Natural killer cell (primary cell): ENCODE measurements around the gene ERBB4. TPM values are rescaled to one million over a fixed set of nuclear protein-coding genes. Genes with fewer than 3 reads are reported as not detected.

Experiments
- ATAC-seq, 3 donors: fragments of 150-1000 bp in 2 of 3; fragments of 200-7000 bp in 1 of 3; cut with Tn5 transposase; 1 replicate in 1 of 3; 2 replicates in 2 of 3; pipeline ENCODE4 v1.10.0; 2021; ENCODE audit warnings: mild to moderate bottlenecking in 2 of 3, moderate library complexity in 2 of 3
- DNase-seq, 2 donors: peaks; one replicate each; pipeline versions ENCODE4 v3.0.0 to v3.0.0-alpha.2; 2013 to 2021; ENCODE audit warnings: mixed read lengths in 1 of 2
- H3K27ac ChIP-seq: one replicate; pipeline ENCODE4 v1.5.1; 2013; ENCODE audit warnings: mild to moderate bottlenecking, low read length
- H3K27me3 ChIP-seq: one replicate; pipeline ENCODE4 v1.6.1; 2013; ENCODE audit warnings: low read length; ENCODE audit not compliant: control insufficient read depth, insufficient read depth
- H3K36me3 ChIP-seq: one replicate; pipeline ENCODE4 v1.6.1; 2013; ENCODE audit warnings: low read length; ENCODE audit not compliant: control insufficient read depth, insufficient read depth
- H3K4me1 ChIP-seq: one replicate; pipeline ENCODE4 v1.6.1; 2013; ENCODE audit warnings: low read length; ENCODE audit not compliant: control insufficient read depth, insufficient read depth
- H3K4me3 ChIP-seq: one replicate; pipeline ENCODE4 v1.5.1; 2013; ENCODE audit warnings: low read length
- H3K9me3 ChIP-seq: one replicate; pipeline ENCODE4 v1.6.1; 2013; ENCODE audit warnings: low read length; ENCODE audit not compliant: control insufficient read depth, insufficient read depth
- H3K27ac Mint-ChIP-seq, 2 donors: one replicate each; pipeline ENCODE4 v1.8.0; 2022; ENCODE audit warnings: mild to moderate bottlenecking in 2 of 2, mixed read lengths in 2 of 2, moderate library complexity in 1 of 2
- H3K27me3 Mint-ChIP-seq, 2 donors: one replicate each; pipeline ENCODE4 v1.8.0; 2022; ENCODE audit warnings: low read depth in 2 of 2, mixed read lengths in 2 of 2
- H3K36me3 Mint-ChIP-seq: one replicate; pipeline ENCODE4 v1.8.0; 2022; ENCODE audit warnings: mixed read lengths
- H3K4me1 Mint-ChIP-seq, 2 donors: one replicate each; pipeline ENCODE4 v1.8.0; 2022; ENCODE audit warnings: mixed read lengths in 2 of 2
- H3K4me3 Mint-ChIP-seq: one replicate; pipeline ENCODE4 v1.8.0; 2022; ENCODE audit warnings: mild to moderate bottlenecking, moderate library complexity, mixed read lengths
- H3K9me3 Mint-ChIP-seq, 2 donors: one replicate each; pipeline ENCODE4 v1.8.0; 2022; ENCODE audit warnings: mixed read lengths in 2 of 2
- CTCF ChIP-seq: fragments of 200-600 bp; IDR thresholded peaks from one replicate; pipeline ENCODE4 v1.8.0; 2022; ENCODE audit warnings: antibody characterized with exemption
- WGBS: methylation state at CpG from one replicate; pipeline ENCODE4 v1.1.7; 2013; ENCODE audit warnings: missing lambda C conversion rate; ENCODE audit not compliant: insufficient coverage; 5-methylcytosine and 5-hydroxymethylcytosine counted together
- intact Hi-C: fragments of 100-400 bp; cut with micrococcal nuclease; formaldehyde crosslinking; loops from one replicate; pipeline ENCODE4 v1.14.2; 2022
- total RNA-seq, 4 donors: library from RNA; stranded (reverse); fragments of 120-200 nt in 1 of 4; gene quantifications; one replicate each; pipeline versions ENCODE4 v1.2.3 to v1.2.4, GENCODE V29; 2013 to 2022

Gene ERBB4
- total RNA-seq, 3 donors from 2014 or later (not counting 1 experiment from before 2014, with no cell fraction given) = 0.08 TPM; not detected in 2

- H3K27ac Mint-ChIP-seq = no peak overlapping the region
- no peak for DNase-seq
- intact Hi-C loops = no loop called here
- no peaks in the 10 kb centered on the region for H3K36me3 Mint-ChIP-seq
- Histone ChIP-seq H3K27me3 (no peaks in the 10 kb centered on the region), H3K9me3 (no peaks in the 10 kb centered on the region), H3K36me3 (no peaks in the 10 kb centered on the region), H3K4me3 (no peak overlapping the region), H3K27ac (no peak overlapping the region), H3K4me1 (no peaks in the 10 kb centered on the region)
- H3K27me3 Mint-ChIP-seq = no peaks in the 10 kb centered on the region
- TF ChIP-seq CTCF = no peak
- H3K4me3 Mint-ChIP-seq = no peak overlapping the region
- peaks cover 0 to 11% of the 10 kb centered on the region in 2 donors for H3K9me3 Mint-ChIP-seq
- no peak for ATAC-seq
- no peaks in the 10 kb centered on the region for H3K4me1 Mint-ChIP-seq
- WGBS = 93% methylated on average over 2 of the region's 2 CpGs
Observed at GRCh38 chr2:212042562-212042961, 496.0 kb downstream of the ERBB4 start.

GRCh38 chr2:212037062-212037461 lies 501.5 kb downstream of the ERBB4 start:
- H3K27me3 Mint-ChIP-seq = no peaks in the 10 kb centered on the region
- no peak for ATAC-seq
- no peak overlapping the region for H3K4me3 Mint-ChIP-seq
- H3K4me1 Mint-ChIP-seq = no peaks in the 10 kb centered on the region
- no peaks in the 10 kb centered on the region for H3K27me3 ChIP-seq
- no peaks in the 10 kb centered on the region for H3K4me1 ChIP-seq
- intact Hi-C loops = no loop called here
- no peak for TF ChIP-seq CTCF
- H3K36me3 Mint-ChIP-seq = no peaks in the 10 kb centered on the region
- no peak overlapping the region for H3K4me3 ChIP-seq
- no peak overlapping the region for H3K27ac ChIP-seq
- DNase-seq = no peak
- no peak overlapping the region for H3K27ac Mint-ChIP-seq
- no peaks in the 10 kb centered on the region for H3K9me3 ChIP-seq
- H3K36me3 ChIP-seq = no peaks in the 10 kb centered on the region
- H3K9me3 Mint-ChIP-seq = peaks cover 6 to 8% of the 10 kb centered on the region in 2 donors

- Mint-ChIP-seq H3K9me3 (peaks cover 4 to 10% of the 10 kb centered on the region in 2 donors), H3K27me3 (no peaks in the 10 kb centered on the region), H3K27ac (no peak overlapping the region), H3K4me3 (no peak overlapping the region), H3K4me1 (no peaks in the 10 kb centered on the region), H3K36me3 (no peaks in the 10 kb centered on the region)
- no peaks in the 10 kb centered on the region for H3K36me3 ChIP-seq
- H3K9me3 ChIP-seq = no peaks in the 10 kb centered on the region
- H3K27me3 ChIP-seq = no peaks in the 10 kb centered on the region
- no peak for ATAC-seq
- intact Hi-C loops = no loop called here
- H3K27ac ChIP-seq = no peak overlapping the region
- TF ChIP-seq CTCF = no peak
- no peak overlapping the region for H3K4me3 ChIP-seq
- DNase-seq = no peak
- 100% methylated on average over 3 of the region's 4 CpGs for WGBS
- H3K4me1 ChIP-seq = no peaks in the 10 kb centered on the region
Observed at GRCh38 chr2:212034841-212035585, 503.6 kb downstream of the ERBB4 start.

- no peaks in the 10 kb centered on the region for H3K4me1 ChIP-seq
- Mint-ChIP-seq H3K4me1 (no peaks in the 10 kb centered on the region), H3K36me3 (no peaks in the 10 kb centered on the region), H3K27ac (no peak overlapping the region), H3K4me3 (no peak overlapping the region), H3K27me3 (no peaks in the 10 kb centered on the region), H3K9me3 (peaks cover 4 to 10% of the 10 kb centered on the region in 2 donors)
- H3K36me3 ChIP-seq = no peaks in the 10 kb centered on the region
- H3K9me3 ChIP-seq = no peaks in the 10 kb centered on the region
- intact Hi-C loops = no loop called here
- no peak overlapping the region for H3K27ac ChIP-seq
- H3K27me3 ChIP-seq = no peaks in the 10 kb centered on the region
- no peak for ATAC-seq
- no peak for DNase-seq
- no peak for TF ChIP-seq CTCF
- no peak overlapping the region for H3K4me3 ChIP-seq
Observed at GRCh38 chr2:212033888-212034287, 504.7 kb downstream of the ERBB4 start.
